Measurements from ENCODE around the gene SP140. TPM values are rescaled to one million over a fixed set of nuclear protein-coding genes. Genes with fewer than 3 reads are reported as not detected.

SP140 gene
- total and polyA plus RNA-seq, 2 of the 8 experiments (the other 6 are each of a cell fraction or from before 2014, with no cell fraction given) = 0.23 to 1.3 TPM

DNA sequence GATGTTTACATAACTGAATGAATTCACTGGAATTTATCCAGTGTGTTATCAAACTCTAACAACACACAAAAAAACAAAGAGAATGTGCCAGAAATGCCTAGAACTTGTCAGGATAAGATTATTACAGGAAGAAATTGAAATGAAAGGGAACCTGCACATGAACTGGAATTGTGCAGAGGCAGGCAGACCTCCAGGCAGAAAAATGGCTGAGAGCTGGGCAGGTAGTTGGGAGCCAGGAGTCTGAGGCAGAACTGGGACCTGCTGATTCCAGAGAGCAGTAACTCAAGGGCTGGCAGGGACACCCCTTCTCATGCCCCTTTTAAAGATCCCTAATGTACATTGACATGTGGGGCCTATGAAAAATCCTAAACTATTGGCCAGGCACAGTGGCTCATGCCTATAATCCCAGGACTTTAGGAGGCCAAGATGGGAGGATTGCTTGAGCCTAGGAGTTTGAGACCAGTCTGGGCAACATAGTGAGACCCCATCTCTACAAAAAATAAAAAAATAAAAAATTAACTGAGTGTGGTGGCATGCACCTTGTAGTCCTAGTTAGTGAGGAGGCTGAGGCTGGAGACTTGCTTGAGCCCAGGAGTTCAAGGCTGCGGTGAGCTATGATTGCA, 5.1 kb upstream of the SP140 start:
- H4K20me1 ChIP-seq (replicated peaks in 1 of 2; ENCODE audit: control insufficient read depth in 1 of 2, insufficient read depth in 2 of 2, low read length in 2 of 2) = no peaks in the 10 kb centered on the region
- no peak overlapping the region for H3K27ac ChIP-seq (ENCODE audit: low read depth, low read length)
- no peak overlapping the region for H3K4ac ChIP-seq (replicated peaks; ENCODE audit: insufficient read length, low read depth, low read length)
- H3K9me3 ChIP-seq (ENCODE audit: insufficient read depth in 2 of 2, low read depth in 1 of 2, low read length in 1 of 2) = no peaks in the 10 kb centered on the region
- H3K14ac ChIP-seq (ENCODE audit: insufficient read length) = no peak overlapping the region
- no peak overlapping the region for H2AK5ac ChIP-seq (ENCODE audit: low read depth, low read length)
- H4K5ac ChIP-seq (ENCODE audit: insufficient read length, low read depth, low read length) = peak overlapping the region; percentile 64
- no peaks in the 10 kb centered on the region for H3K79me1 ChIP-seq (ENCODE audit: low read depth, low read length)
- H3K4me2 ChIP-seq (ENCODE audit: insufficient read depth in 1 of 2, low read depth in 2 of 2, low read length in 2 of 2) = peak overlapping the region; percentile 62 to 68; a peak in 3 of 4 replicates
- no peak overlapping the region for H2BK15ac ChIP-seq (ENCODE audit: low read length)
- H2BK20ac ChIP-seq (ENCODE audit: low read length) = no peak overlapping the region
- peaks cover 2% of the 10 kb centered on the region; the same call in 1 of the 2 replicates for H3K23me2 ChIP-seq (ENCODE audit: low read depth, low read length)
- no peaks in the 10 kb centered on the region for H3K79me2 ChIP-seq (ENCODE audit: control insufficient read depth in 1 of 2, insufficient read depth in 2 of 2, low read length in 2 of 2)
- H3K18ac ChIP-seq (ENCODE audit: extremely low read depth, low read length) = no peak overlapping the region
- no peak overlapping the region for H2BK5ac ChIP-seq (ENCODE audit: low read depth, low read length)
- no peak overlapping the region for H3K23ac ChIP-seq (ENCODE audit: insufficient read length)
- H2BK12ac ChIP-seq (ENCODE audit: low read depth, low read length) = no peak overlapping the region
- POLR2A ChIA-PET (ENCODE audit: partially characterized antibody) = no interaction called here
- H3K36me3 ChIP-seq (ENCODE audit: control insufficient read depth in 2 of 4, insufficient read depth in 4 of 4, low read length in 3 of 4) = no peaks in the 10 kb centered on the region
- H3K4me1 ChIP-seq (replicated peaks in 1 of 4; ENCODE audit: control insufficient read depth in 3 of 4, insufficient read depth in 4 of 4, low read length in 3 of 4) = peaks cover 0 to 6% (median 1%) of the 10 kb centered on the region in 4 experiments; a peak in 3 of 7 replicates
- no peak overlapping the region for H4K8ac ChIP-seq (ENCODE audit: extremely low read depth, insufficient read depth, low read length)
- WGBS, 2 experiments (ENCODE audit: extremely low coverage in 1 of 2, insufficient coverage in 1 of 2, insufficient read length in 1 of 2, insufficient replicate concordance in 2 of 2, low coverage in 1 of 2, low lambda C conversion rate in 2 of 2, missing lambda C conversion rate in 1 of 2) = 91% methylated on average over 1 of the region's 1 CpG; no CpG with 5 or more reads in 1 of the 2 experiments
- H3K9ac ChIP-seq (replicated peaks in 1 of 4; ENCODE audit: extremely low read depth in 1 of 4, low read depth in 3 of 4, low read length in 3 of 4) = no peak overlapping the region
- CTCF ChIA-PET (ENCODE audit: partially characterized antibody) = no interaction called here
- no peak for FAIRE-seq
- H3K56ac ChIP-seq (replicated peaks; ENCODE audit: insufficient read length, low read depth, low read length) = no peak overlapping the region
- no peak overlapping the region for H4K91ac ChIP-seq (replicated peaks; ENCODE audit: insufficient read length, low read length)
- DNase-seq (ENCODE audit: low read depth in 1 of 2, low spot score in 2 of 2) = no peak
- peak overlapping the region; percentile 100 for H2AFZ ChIP-seq (ENCODE audit: low read length)
- no peaks in the 10 kb centered on the region for H3K27me3 ChIP-seq (replicated peaks in 1 of 4; ENCODE audit: control insufficient read depth in 3 of 4, extremely low read depth in 1 of 4, insufficient read depth in 3 of 4, low read length in 3 of 4)
- no peak overlapping the region for H2BK120ac ChIP-seq (replicated peaks; ENCODE audit: low read depth, low read length)
- peak overlapping the region in 1 of 4 experiments; percentile 58; a peak in 2 of 8 replicates for H3K4me3 ChIP-seq (ENCODE audit: extremely low read depth in 1 of 4, insufficient read depth in 2 of 4, low read depth in 3 of 4, low read length in 4 of 4)
- TF ChIP-seq HDAC6 (IDR thresholded peaks at IDR 0.05; ENCODE audit: low read depth, low read length) = no peak
- no peak for TF ChIP-seq SRF (IDR thresholded peaks at IDR 0.05; ENCODE audit: low read depth, low read length)
- no peak for TF ChIP-seq SP4 (IDR thresholded peaks at IDR 0.05; ENCODE audit: low read length)
